ENCODE data around the gene NRCAM.
"Not testable (repeated sequence)": the region's sequence is repeated elsewhere in the genome, so short reads cannot be mapped to it uniquely, and the experiment has no call there.

NRCAM gene

GRCh38 chr7:108303332-108303731 is 152.9 kb downstream of the NRCAM start:
- DNase-seq = no peak

- DNase-seq = no peak
Observed at GRCh38 chr7:108301387-108301786, 154.8 kb downstream of the NRCAM start.

- DNase-seq = no peak
Observed at GRCh38 chr7:108299251-108299973, 156.8 kb downstream of the NRCAM start.

GRCh38 chr7:108296911-108297310 is 159.3 kb downstream of the NRCAM start:
- DNase-seq = no peak

- peak; percentile 11 to 24 for DNase-seq
Observed at GRCh38 chr7:108294595-108294994, 161.6 kb downstream of the NRCAM start.

- no peak for DNase-seq
Observed at GRCh38 chr7:108293149-108293612, 163.1 kb downstream of the NRCAM start.

GRCh38 chr7:108292541-108292940 is 163.7 kb downstream of the NRCAM start:
- no peak for DNase-seq

- DNase-seq = no peak
Observed at GRCh38 chr7:108291791-108292440, 164.3 kb downstream of the NRCAM start.

GRCh38 chr7:108291152-108291508 is 165.1 kb downstream of the NRCAM start:
- DNase-seq = no peak

GRCh38 chr7:108290459-108291151 is 165.6 kb downstream of the NRCAM start:
- DNase-seq = no peak

- no peak for DNase-seq
Observed at GRCh38 chr7:108289852-108290251, 166.4 kb downstream of the NRCAM start.

- DNase-seq = no peak
Observed at GRCh38 chr7:108287857-108288256, 168.4 kb downstream of the NRCAM start.

GRCh38 chr7:108286290-108286904 is 169.8 kb downstream of the NRCAM start:
- no peak for DNase-seq

- DNase-seq = no peak
Observed at GRCh38 chr7:108285778-108286177, 170.5 kb downstream of the NRCAM start.

GRCh38 chr7:108285003-108285368 is 171.2 kb downstream of the NRCAM start:
- DNase-seq = no peak

GRCh38 chr7:108284349-108285002 is 171.8 kb downstream of the NRCAM start:
- DNase-seq = no peak

- DNase-seq = no peak
Observed at GRCh38 chr7:108283252-108283651, 173.0 kb downstream of the NRCAM start.

GRCh38 chr7:108282427-108282996 is 173.7 kb downstream of the NRCAM start:
- DNase-seq = no peak

GRCh38 chr7:108280136-108280535 is 176.1 kb downstream of the NRCAM start:
- DNase-seq = no peak

GRCh38 chr7:108278776-108279175 is 177.5 kb downstream of the NRCAM start:
- DNase-seq = no peak

GRCh38 chr7:108278281-108278680 is 178.0 kb downstream of the NRCAM start:
- DNase-seq = no peak

- DNase-seq = not testable (repeated sequence)
Observed at GRCh38 chr7:108274447-108274846, 181.8 kb downstream of the NRCAM start.

- DNase-seq = not testable (repeated sequence)
Observed at GRCh38 chr7:108272891-108273290, 183.3 kb downstream of the NRCAM start.

Data from AML-193 (cell line).